Lung (tissue), 12 donors: ENCODE measurements around the gene PVR. TPM values are rescaled to one million over a fixed set of nuclear protein-coding genes. Genes with fewer than 3 reads are reported as not detected.

Experiments
- ATAC-seq: fragments of 200-7000 bp; cut with Tn5 transposase; one replicate; pipeline ENCODE4 v1.9.1; 2020; ENCODE audit warnings: moderate number of reproducible peaks; ENCODE audit not compliant: insufficient read depth, low FRiP score
- DNase-seq, 3 donors: peaks; one replicate each; pipeline ENCODE4 v3.0.0-alpha.2; 2013 to 2017
- H3K27ac ChIP-seq, 2 donors: one replicate each; pipeline ENCODE4 v1.5.1; 2013; ENCODE audit warnings: mild to moderate bottlenecking in 2 of 2, moderate library complexity in 2 of 2, control low read depth in 1 of 2, inconsistent platforms in 1 of 2, low read depth in 1 of 2, low read length in 1 of 2
- H3K27me3 ChIP-seq, 3 donors: one replicate each; pipeline ENCODE4 v1.5.1; 2013; ENCODE audit warnings: low read length in 2 of 3; ENCODE audit not compliant: control insufficient read depth in 3 of 3, insufficient read depth in 3 of 3
- H3K36me3 ChIP-seq, 4 donors: one replicate each; pipeline ENCODE4 v1.5.1; 2013; ENCODE audit warnings: low read length in 4 of 4, mild to moderate bottlenecking in 1 of 4, moderate library complexity in 1 of 4; ENCODE audit not compliant: control insufficient read depth in 4 of 4, insufficient read depth in 4 of 4
- H3K4me1 ChIP-seq, 5 donors: one replicate each; pipeline ENCODE4 v1.5.1; 2013; ENCODE audit warnings: low read length in 5 of 5, mild to moderate bottlenecking in 2 of 5, moderate library complexity in 1 of 5; ENCODE audit not compliant: control insufficient read depth in 5 of 5, insufficient read depth in 5 of 5
- H3K4me3 ChIP-seq: one replicate; pipeline ENCODE4 v1.5.1; 2013; ENCODE audit warnings: mild to moderate bottlenecking, control low read depth, moderate library complexity
- H3K9ac ChIP-seq, 2 donors: one replicate each; pipeline ENCODE4 v1.5.1; 2013; ENCODE audit warnings: low read length in 2 of 2, control low read depth in 1 of 2; ENCODE audit not compliant: insufficient read depth in 1 of 2
- H3K9me3 ChIP-seq, 4 donors: one replicate each; pipeline ENCODE4 v1.5.1; 2013; ENCODE audit warnings: low read length in 3 of 4, mild to moderate bottlenecking in 1 of 4, moderate library complexity in 1 of 4; ENCODE audit not compliant: control insufficient read depth in 4 of 4, insufficient read depth in 3 of 4
- CTCF ChIP-seq: IDR thresholded peaks from 2 replicates; pipeline ENCODE4 v1.5.1; 2012; ENCODE audit warnings: mild to moderate bottlenecking; ENCODE audit errors: control extremely low read depth, extremely low read depth
- WGBS, 2 donors: extraction: QIAGEN DNeasy Blood & Tissue Kit; methylation state at CpG; one replicate each; pipeline ENCODE4 v1.1.7; 2013; 5-methylcytosine and 5-hydroxymethylcytosine counted together
- polyA plus RNA-seq, 2 donors: library from polyadenylated mRNA; stranded (reverse); fragments of 200-250 nt; gene quantifications; one replicate each; pipeline ENCODE4 v1.2.1, GENCODE V29; 2013
- total RNA-seq, 2 donors: library from RNA; depleted of rRNA in 1 of 2; stranded (reverse); fragments of >200 nt in 1 of 2; gene quantifications; one replicate each; pipeline ENCODE4 v1.2.1, GENCODE V29; 2014 to 2021
- donor health status: control.
- donor health status: control.
- donor health status: Bipolar disorder and iron deficiency.
- donor health status: healthy.
- donor health status: DM: yes; HTN: yes; CAD: no.

The PVR gene
- total and polyA plus RNA-seq, 4 donors, result 26.4 to 51.6 (median 36.5) TPM

DNA sequence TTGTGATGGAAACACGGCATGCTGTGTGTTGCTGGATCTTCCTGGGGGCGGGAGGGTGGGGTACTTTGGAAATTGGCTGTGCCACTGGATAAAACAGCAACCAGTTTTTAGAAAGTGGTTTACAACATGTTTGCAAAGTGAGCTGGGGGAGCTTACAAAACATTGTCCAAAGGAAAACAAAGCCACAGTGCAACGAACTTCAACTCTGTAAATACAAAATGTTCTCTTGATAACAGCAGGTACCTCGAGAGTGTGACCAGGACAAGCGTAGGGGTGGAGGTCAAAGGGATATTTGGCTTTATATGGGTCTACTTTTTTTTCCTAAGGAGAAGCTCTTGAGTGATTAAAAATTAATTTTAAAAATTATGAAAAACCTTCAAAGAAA is 27.9 kb upstream of the PVR start:
- H3K9me3 ChIP-seq, result no peaks in the 10 kb centered on the region
- TF ChIP-seq CTCF, result no peak
- H3K27ac ChIP-seq, result no peak overlapping the region
- peaks cover 0 to 3% (median 0%) of the 10 kb centered on the region in 5 donors for H3K4me1 ChIP-seq
- ATAC-seq, result no peak
- no peaks in the 10 kb centered on the region for H3K27me3 ChIP-seq
- H3K4me3 ChIP-seq, result no peak overlapping the region
- no peaks in the 10 kb centered on the region for H3K36me3 ChIP-seq
- DNase-seq, result no peak
- WGBS, 2 donors, result 28 to 33% methylated on average over 5 of the region's 5 CpGs
- H3K9ac ChIP-seq, result no peak overlapping the region

- no peak for DNase-seq
Measured at GRCh38 chr19:44617110-44617880, 26.4 kb upstream of the PVR start.

GRCh38 chr19:44618640-44619357 is 24.9 kb upstream of the PVR start:
- no peak for TF ChIP-seq CTCF
- Histone ChIP-seq H3K27ac (no peak overlapping the region), H3K4me1 (peaks cover 0 to 1% (median 0%) of the 10 kb centered on the region in 5 donors), H3K4me3 (no peak overlapping the region), H3K9me3 (no peaks in the 10 kb centered on the region), H3K9ac (no peak overlapping the region), H3K36me3 (no peaks in the 10 kb centered on the region), H3K27me3 (no peaks in the 10 kb centered on the region)
- no peak for ATAC-seq
- no peak for DNase-seq
- 77 to 79% methylated on average over 7 of the region's 7 CpGs for WGBS, 2 donors

More at GRCh38 chr19:44617110-44617880, 26.4 kb upstream of the PVR start:
- Histone ChIP-seq H3K9me3 (no peaks in the 10 kb centered on the region), H3K9ac (no peak overlapping the region), H3K27me3 (no peaks in the 10 kb centered on the region), H3K4me3 (no peak overlapping the region), H3K4me1 (peaks cover 0 to 3% (median 0%) of the 10 kb centered on the region in 5 donors), H3K27ac (no peak overlapping the region), H3K36me3 (no peaks in the 10 kb centered on the region)
- WGBS, 2 donors, result 66 to 74% methylated on average over 8 of the region's 8 CpGs
- no peak for ATAC-seq
- TF ChIP-seq CTCF, result no peak
